ENCODE data around the gene SLC25A42. TPM values are rescaled to one million over a fixed set of nuclear protein-coding genes. Genes with fewer than 3 reads are reported as not detected.

Gene SLC25A42
- total and polyA plus RNA-seq, 2 of the 13 experiments (the other 11 are each of a cell fraction or from before 2014, with no cell fraction given): 12.8 to 18.3 TPM

- peak; percentile 79; the same call in 1 of the 3 replicates for TF ChIP-seq MXI1 (IDR thresholded peaks at IDR 0.05; ENCODE audit: borderline replicate concordance, low read depth, low read length)
- no peak for TF ChIP-seq MEIS2 (CRISPR knock-in tag; IDR thresholded peaks at IDR 0.05)
- no peak; the same call in 1 of the 2 replicates for TF ChIP-seq TFAP4 (IDR thresholded peaks at IDR 0.05; ENCODE audit: borderline replicate concordance, low read depth)
- TF ChIP-seq KAT2B (IDR thresholded peaks at IDR 0.05; ENCODE audit: borderline replicate concordance, low read depth, low read length): no peak
- no peak for TF ChIP-seq ZNF724P (CRISPR knock-in tag; IDR thresholded peaks at IDR 0.05; ENCODE audit: borderline replicate concordance)
- no peak for TF ChIP-seq PRPF4 (IDR thresholded peaks at IDR 0.05; ENCODE audit: low read depth, low read length, poor library complexity, severe bottlenecking)
- 0 out of 2 replicates have a peak, but pooled peaks have one; percentile 9 for TF ChIP-seq ISX (CRISPR knock-in tag; conservative IDR thresholded peaks at IDR 0.05)
- no peak for TF ChIP-seq POLR2AphosphoS2 (IDR thresholded peaks at IDR 0.05; ENCODE audit: low read depth, low read length)
- no peak for TF ChIP-seq ZFP41 (CRISPR knock-in tag; IDR thresholded peaks at IDR 0.05; ENCODE audit: borderline replicate concordance)
- TF ChIP-seq ZSCAN21 (CRISPR knock-in tag; IDR thresholded peaks at IDR 0.05; ENCODE audit: borderline replicate concordance): peak; percentile 100
- TF ChIP-seq CENPT (CRISPR knock-in tag; IDR thresholded peaks at IDR 0.05; ENCODE audit: low read depth): no peak
- peak; percentile 78; the same call in 1 of the 2 replicates for TF ChIP-seq GMEB1 (CRISPR knock-in tag; IDR thresholded peaks at IDR 0.05; ENCODE audit: borderline replicate concordance)
- TF ChIP-seq NRL (CRISPR knock-in tag; IDR thresholded peaks at IDR 0.05; ENCODE audit: borderline replicate concordance): no peak; the same call in 1 of the 2 replicates
- TF ChIP-seq KLF6 (CRISPR knock-in tag; IDR thresholded peaks at IDR 0.05): peak; percentile 57; the same call in 1 of the 2 replicates
- TF ChIP-seq ZNF350 (CRISPR knock-in tag; IDR thresholded peaks at IDR 0.05; ENCODE audit: borderline replicate concordance, low read depth): peak; percentile 46; the same call in 1 of the 2 replicates
- TF ChIP-seq NFIB (CRISPR knock-in tag; IDR thresholded peaks at IDR 0.05; ENCODE audit: borderline replicate concordance): no peak
- TF ChIP-seq ZNF143 (CRISPR knock-in tag; IDR thresholded peaks at IDR 0.05): peak; percentile 97
- peak; percentile 91 for TF ChIP-seq RFXAP (CRISPR knock-in tag; IDR thresholded peaks at IDR 0.05; ENCODE audit: borderline replicate concordance)
- TF ChIP-seq ESRRA (CRISPR knock-in tag; IDR thresholded peaks at IDR 0.05; ENCODE audit: low read depth): no peak
- TF ChIP-seq NFE2L1 (CRISPR knock-in tag; IDR thresholded peaks at IDR 0.05; ENCODE audit: borderline replicate concordance): no peak
- TF ChIP-seq ZBTB4 (CRISPR knock-in tag; IDR thresholded peaks at IDR 0.05; ENCODE audit: borderline replicate concordance): no peak
These were observed 74.6 kb downstream of the SLC25A42 start, which contains the start of gene TMEM161A (continued) for GRCh38 chr19:19138109-19138981.

All from HepG2 (cell line).